Sigmoid colon (tissue), 4 donors: ENCODE data around the gene GLIPR2.

Source experiments
- CTCF ChIP-seq, 4 experiments: fragments of 450-650 bp in 3 of 4; fragments of 200-600 bp in 1 of 4; IDR thresholded peaks; one replicate each; pipeline ENCODE4 v1.5.1; 2016 to 2019; ENCODE audit warnings: antibody characterized with exemption in 4 of 4, mild to moderate bottlenecking in 3 of 4, moderate library complexity in 2 of 4
- POLR2A ChIP-seq, 2 donors: fragments of 450-650 bp; IDR thresholded peaks; one replicate each; pipeline ENCODE4 v1.6.1; 2016; ENCODE audit warnings: antibody characterized with exemption in 2 of 2, mild to moderate bottlenecking in 2 of 2, moderate library complexity in 2 of 2
- POLR2AphosphoS5 ChIP-seq, 4 donors: sonication (generic); formaldehyde crosslinking; IDR thresholded peaks; one replicate each; pipeline ENCODE4 v1.6.1; 2017; ENCODE audit warnings: antibody characterized with exemption in 4 of 4

GRCh38 chr9:36092509-36093215 lies 43.9 kb upstream of the GLIPR2 start:
- TF ChIP-seq POLR2A (IDR thresholded peaks at IDR 0.05): no peak
- TF ChIP-seq CTCF (IDR thresholded peaks at IDR 0.05): no peak
- TF ChIP-seq POLR2AphosphoS5 (IDR thresholded peaks at IDR 0.05): no peak
